H1 (cell line): ENCODE results near the gene SLC17A3. TPM values are rescaled to one million over a fixed set of nuclear protein-coding genes. Genes with fewer than 3 reads are reported as not detected.

Experiments
- CTCF ChIA-PET: fragments of 300-600 bp; sonication (Branson Sonifier 250); formaldehyde crosslinking; loops from one replicate; lab custom pipeline; 2021; ENCODE audit not compliant: partially characterized antibody; lab: Charles Lee
- POLR2A ChIA-PET: fragments of 300-600 bp; sonication (Branson Sonifier 250); formaldehyde crosslinking; loops from one replicate; lab custom pipeline; 2021; ENCODE audit warnings: inconsistent platforms; ENCODE audit not compliant: partially characterized antibody; lab: Charles Lee
- DNase-seq, 2 experiments: peaks; one replicate each; pipeline versions ENCODE4 v3.0.0 to v3.0.0-alpha.2; 2010 to 2022; ENCODE audit warnings: low spot score in 2 of 2, low read depth in 1 of 2, mixed read lengths in 1 of 2
- FAIRE-seq: peaks from 2 replicates; lab custom pipeline; 2011; peaks lifted over from hg19 to GRCh38; lab: Jason Lieb, UNC
- H2AFZ ChIP-seq: 2 replicates; pipeline ENCODE4 v1.8.1; 2012; ENCODE audit warnings: low read length, inconsistent platforms
- H2AK5ac ChIP-seq: 2 replicates; pipeline ENCODE4 v1.6.1; 2013; ENCODE audit warnings: low read depth, low read length
- H2BK120ac ChIP-seq: replicated peaks from 2 replicates; pipeline ENCODE3; 2013; ENCODE audit warnings: low read depth, low read length, inconsistent platforms
- H2BK12ac ChIP-seq: 2 replicates; pipeline ENCODE4 v1.6.1; 2013; ENCODE audit warnings: low read depth, low read length
- H2BK15ac ChIP-seq: 2 replicates; pipeline ENCODE4 v1.6.1; 2013; ENCODE audit warnings: low read length
- H2BK20ac ChIP-seq: 2 replicates; pipeline ENCODE4 v1.6.1; 2013; ENCODE audit warnings: low read length
- H2BK5ac ChIP-seq: 2 replicates; pipeline ENCODE4 v1.6.1; 2013; ENCODE audit warnings: low read depth, low read length
- H3K14ac ChIP-seq: 2 replicates; pipeline ENCODE4 v1.6.1; 2013; ENCODE audit warnings: inconsistent platforms; ENCODE audit not compliant: insufficient read length
- H3K18ac ChIP-seq: 2 replicates; pipeline ENCODE4 v1.6.1; 2013; ENCODE audit warnings: low read length; ENCODE audit errors: extremely low read depth
- H3K23ac ChIP-seq: 2 replicates; pipeline ENCODE4 v1.6.1; 2013; ENCODE audit warnings: inconsistent platforms; ENCODE audit not compliant: insufficient read length
- H3K23me2 ChIP-seq: 2 replicates; pipeline ENCODE4 v1.6.1; 2013; ENCODE audit warnings: low read depth, low read length
- H3K27ac ChIP-seq: 2 replicates; pipeline ENCODE4 v1.6.1; 2011; ENCODE audit warnings: low read depth, low read length, inconsistent platforms
- H3K27me3 ChIP-seq, 4 experiments: replicated peaks in 1 of 4; 1 replicate in 1 of 4; 2 replicates in 3 of 4; pipeline versions ENCODE4 v1.6.1 to v1.8.1; 2011 to 2013; ENCODE audit warnings: low read length in 3 of 4, mild to moderate bottlenecking in 3 of 4, inconsistent platforms in 2 of 4, mixed read lengths in 2 of 4, moderate library complexity in 1 of 4; ENCODE audit not compliant: control insufficient read depth in 3 of 4, insufficient read depth in 3 of 4; ENCODE audit errors: extremely low read depth in 1 of 4
- H3K36me3 ChIP-seq, 4 experiments: 2 replicates each; pipeline versions ENCODE4 v1.6.1 to v1.8.1; 2011 to 2013; ENCODE audit warnings: mild to moderate bottlenecking in 4 of 4, low read length in 3 of 4, moderate library complexity in 2 of 4, control low read depth in 1 of 4, inconsistent platforms in 1 of 4; ENCODE audit not compliant: insufficient read depth in 4 of 4, control insufficient read depth in 2 of 4
- H3K4ac ChIP-seq: replicated peaks from 2 replicates; pipeline ENCODE3; 2013; ENCODE audit warnings: low read length, low read depth, mixed read lengths, inconsistent platforms; ENCODE audit not compliant: insufficient read length
- H3K4me1 ChIP-seq, 4 experiments: replicated peaks in 1 of 4; 1 replicate in 1 of 4; 2 replicates in 3 of 4; pipeline versions ENCODE4 v1.6.1 to v1.8.1; 2011 to 2013; ENCODE audit warnings: low read length in 3 of 4, inconsistent platforms in 2 of 4, mixed read lengths in 1 of 4; ENCODE audit not compliant: insufficient read depth in 4 of 4, control insufficient read depth in 3 of 4
- H3K4me2 ChIP-seq, 2 experiments: 2 replicates each; pipeline versions ENCODE4 v1.6.1 to v1.8.1; 2011 to 2013; ENCODE audit warnings: low read depth in 2 of 2, low read length in 2 of 2, control low read depth in 1 of 2, inconsistent platforms in 1 of 2, mild to moderate bottlenecking in 1 of 2; ENCODE audit not compliant: insufficient read depth in 1 of 2
- H3K4me3 ChIP-seq, 4 experiments: fragments of 200-600, 300-600 bp in 1 of 4; sonication (generic), shearing (Covaris generic), sonication (Bioruptor Twin) in 1 of 4; 2 replicates each; pipeline versions ENCODE4 v1.5.1 to v1.8.1; 2011 to 2016; ENCODE audit warnings: low read length in 4 of 4, low read depth in 3 of 4, control low read depth in 2 of 4, inconsistent platforms in 2 of 4, mild to moderate bottlenecking in 2 of 4, mixed read lengths in 1 of 4, moderate library complexity in 1 of 4; ENCODE audit not compliant: insufficient read depth in 2 of 4; ENCODE audit errors: extremely low read depth in 1 of 4
- H3K56ac ChIP-seq: replicated peaks from 2 replicates; pipeline ENCODE3; 2013; ENCODE audit warnings: low read depth, mild to moderate bottlenecking, mixed read lengths, low read length, inconsistent platforms; ENCODE audit not compliant: insufficient read length
- H3K79me1 ChIP-seq: 2 replicates; pipeline ENCODE4 v1.6.1; 2013; ENCODE audit warnings: low read depth, low read length, control low read depth
- H3K79me2 ChIP-seq, 2 experiments: 2 replicates each; pipeline versions ENCODE4 v1.6.1 to v1.8.1; 2012 to 2013; ENCODE audit warnings: low read length in 2 of 2, mild to moderate bottlenecking in 2 of 2, inconsistent platforms in 1 of 2; ENCODE audit not compliant: insufficient read depth in 2 of 2, control insufficient read depth in 1 of 2
- H3K9ac ChIP-seq, 4 experiments: replicated peaks in 1 of 4; 1 replicate in 1 of 4; 2 replicates in 3 of 4; pipeline versions ENCODE4 v1.6.1 to v1.8.1; 2011 to 2013; ENCODE audit warnings: low read depth in 3 of 4, low read length in 3 of 4, control low read depth in 2 of 4, mild to moderate bottlenecking in 2 of 4, moderate library complexity in 2 of 4, inconsistent platforms in 1 of 4; ENCODE audit errors: extremely low read depth in 1 of 4
- H3K9me3 ChIP-seq, 2 experiments: 2 replicates each; pipeline versions ENCODE4 v1.6.1 to v1.8.1; 2012 to 2013; ENCODE audit warnings: mild to moderate bottlenecking in 2 of 2, moderate library complexity in 2 of 2, control low read depth in 1 of 2, inconsistent platforms in 1 of 2, low read depth in 1 of 2, low read length in 1 of 2, mixed read lengths in 1 of 2; ENCODE audit not compliant: insufficient read depth in 2 of 2
- H4K20me1 ChIP-seq, 2 experiments: replicated peaks in 1 of 2; 2 replicates each; pipeline versions ENCODE3 to v1.8.1; 2011 to 2013; ENCODE audit warnings: inconsistent platforms in 2 of 2, low read length in 2 of 2, mild to moderate bottlenecking in 1 of 2; ENCODE audit not compliant: insufficient read depth in 2 of 2, control insufficient read depth in 1 of 2
- H4K5ac ChIP-seq: 2 replicates; pipeline ENCODE4 v1.6.1; 2013; ENCODE audit warnings: low read length, low read depth, mixed read lengths, inconsistent platforms; ENCODE audit not compliant: insufficient read length
- H4K8ac ChIP-seq: 2 replicates; pipeline ENCODE4 v1.8.0; 2013; ENCODE audit warnings: mild to moderate bottlenecking, moderate library complexity, low read length, inconsistent platforms; ENCODE audit not compliant: insufficient read depth; ENCODE audit errors: extremely low read depth
- H4K91ac ChIP-seq: replicated peaks from 2 replicates; pipeline ENCODE3; 2013; ENCODE audit warnings: low read length, mixed read lengths, inconsistent platforms; ENCODE audit not compliant: insufficient read length
- BCL11A ChIP-seq, 2 experiments: IDR thresholded peaks; one replicate each; pipeline ENCODE4 v1.6.1; 2011; ENCODE audit warnings: low read depth in 2 of 2, low read length in 2 of 2, mild to moderate bottlenecking in 2 of 2
- FOSL1 ChIP-seq: IDR thresholded peaks from 2 replicates; pipeline ENCODE4 v1.6.1; 2011; ENCODE audit warnings: mild to moderate bottlenecking, low read depth, low read length, moderate library complexity; ENCODE audit not compliant: insufficient read depth
- HDAC2 ChIP-seq, 2 experiments: fragments of 300-600 bp in 1 of 2; sonication (generic) in 1 of 2; IDR thresholded peaks; 2 replicates each; pipeline ENCODE4 v1.6.1; 2011 to 2012; ENCODE audit warnings: low read depth in 2 of 2, low read length in 2 of 2, mild to moderate bottlenecking in 2 of 2, moderate library complexity in 2 of 2, borderline replicate concordance in 1 of 2, inconsistent platforms in 1 of 2
- JUND ChIP-seq: IDR thresholded peaks from 2 replicates; pipeline ENCODE4 v1.6.1; 2011; ENCODE audit warnings: mild to moderate bottlenecking, improper control_type of control experiment, low read length
- KDM4A ChIP-seq: IDR thresholded peaks from one replicate; pipeline ENCODE4 v1.7.1; 2012; ENCODE audit warnings: low read depth, mild to moderate bottlenecking, moderate library complexity, low read length, inconsistent platforms; ENCODE audit not compliant: severe bottlenecking
- POLR2AphosphoS5 ChIP-seq: IDR thresholded peaks from 2 replicates; pipeline ENCODE4 v1.6.1; 2011; ENCODE audit warnings: low read depth, low read length
- RAD21 ChIP-seq, 2 experiments: IDR thresholded peaks in 1 of 2; conservative IDR thresholded peaks in 1 of 2; 2 replicates each; pipeline ENCODE4 v1.6.1; 2011; ENCODE audit warnings: low read depth in 2 of 2, low read length in 2 of 2, improper control_type of control experiment in 1 of 2, inconsistent platforms in 1 of 2, mild to moderate bottlenecking in 1 of 2, moderate library complexity in 1 of 2
- RNF2 ChIP-seq: fragments of 200-900, 300-1000 bp; sonication (generic); IDR thresholded peaks from 2 replicates; pipeline ENCODE4 v1.7.1; 2016; ENCODE audit warnings: borderline replicate concordance, low read depth, mild to moderate bottlenecking, antibody characterized with exemption, low read length; ENCODE audit not compliant: poor library complexity, severe bottlenecking; ENCODE audit errors: missing control alignments
- SIX5 ChIP-seq: IDR thresholded peaks from 2 replicates; pipeline ENCODE4 v1.6.1; 2011; ENCODE audit warnings: mild to moderate bottlenecking, low read depth, low read length
- SP1 ChIP-seq: IDR thresholded peaks from 2 replicates; pipeline ENCODE4 v1.6.1; 2011; ENCODE audit warnings: low read depth, low read length
- SP4 ChIP-seq: IDR thresholded peaks from 2 replicates; pipeline ENCODE4 v1.6.1; 2012; ENCODE audit warnings: low read length, inconsistent platforms
- TCF12 ChIP-seq: IDR thresholded peaks from 2 replicates; pipeline ENCODE4 v1.6.1; 2011; ENCODE audit warnings: low read depth, mild to moderate bottlenecking, low read length
- TEAD4 ChIP-seq: IDR thresholded peaks from 2 replicates; pipeline ENCODE4 v1.6.1; 2012; ENCODE audit warnings: low read depth, low read length, inconsistent platforms, mixed read lengths
- WGBS, 2 experiments: shearing (Covaris generic) in 1 of 2; methylation state at CpG; one replicate each; pipeline versions ENCODE4 v1.1.6 to v1.1.7; 2013 to 2015; ENCODE audit warnings: low lambda C conversion rate in 2 of 2, mixed read lengths in 2 of 2, inconsistent platforms in 1 of 2, low coverage in 1 of 2, missing lambda C conversion rate in 1 of 2; ENCODE audit not compliant: insufficient replicate concordance in 2 of 2, insufficient coverage in 1 of 2, insufficient read length in 1 of 2; ENCODE audit errors: extremely low coverage in 1 of 2, missing lambda C conversion rate in 1 of 2; 5-methylcytosine and 5-hydroxymethylcytosine counted together
- polyA plus RNA-seq, 7 experiments: library from polyadenylated mRNA; depleted of rRNA in 3 of 7; stranded (reverse) in 5 of 7; unstranded in 2 of 7; fragments of >200 nt in 5 of 7; fragments of 200-250 nt in 2 of 7; gene quantifications; 1 replicate in 5 of 7; 2 replicates in 1 of 7; 4 replicates in 1 of 7; pipeline versions ENCODE4 v1.2.1 to v1.2.3, GENCODE V29; 2011 to 2013; ENCODE audit warnings: missing spikeins in 2 of 7, mixed read lengths in 2 of 7
- total RNA-seq: library from RNA; stranded (reverse); fragmentation: NEBNext Ultra II Directional; extraction: Animal tissue kit (Norgen Biotek cat#: 25700); gene quantifications from 2 replicates; pipeline ENCODE4 v1.2.1, GENCODE V29; 2021

The SLC17A3 gene
- total and polyA plus RNA-seq, 2 of the 8 experiments (the other 6 are each of a cell fraction or from before 2014, with no cell fraction given): not detected

- Histone ChIP-seq H4K20me1 (no peaks in the 10 kb centered on the region), H3K18ac (no peak overlapping the region), H3K4me3 (peak overlapping the region in 1 of 4 experiments; percentile 17; a peak in 1 of 8 replicates), H3K9me3 (no peaks in the 10 kb centered on the region), H3K79me1 (no peaks in the 10 kb centered on the region), H3K23ac (no peak overlapping the region), H3K36me3 (no peaks in the 10 kb centered on the region), H2BK5ac (no peak overlapping the region), H3K23me2 (no peaks in the 10 kb centered on the region), H2AK5ac (no peak overlapping the region), H3K9ac (no peak overlapping the region), H3K14ac (no peak overlapping the region), H3K27me3 (no peaks in the 10 kb centered on the region), H3K27ac (no peak overlapping the region), H3K4me2 (peak overlapping the region; percentile 5 to 20; a peak in 1 of 4 replicates), H4K8ac (no peak overlapping the region), H3K4me1 (peaks cover 0 to 14% (median 11%) of the 10 kb centered on the region in 4 experiments; a peak in 4 of 7 replicates), H2BK20ac (no peak overlapping the region), H2BK15ac (no peak overlapping the region), H2AFZ (no peak overlapping the region), H3K79me2 (no peaks in the 10 kb centered on the region), H2BK12ac (no peak overlapping the region; the same call in 1 of the 2 replicates), H4K5ac (no peak overlapping the region), H2BK120ac (no peak overlapping the region), H3K56ac (peak overlapping the region; percentile 77), H4K91ac (no peak overlapping the region), H3K4ac (no peak overlapping the region)
- DNase-seq (no peak), FAIRE-seq (peak; percentile 42)
- POLR2A ChIA-PET: interaction anchor here (1.1 to 2.8 kb wide), 3 partner anchors 11 to 134 kb away, joined by 3 to 6 read pairs (median 3); a partner anchor contains a TSS
- WGBS, 2 experiments: 80% methylated on average over 2 of the region's 2 CpGs; no CpG with 5 or more reads in 1 of the 2 experiments
- CTCF ChIA-PET: interaction anchor here (0.6 to 1.8 kb wide), 12 partner anchors 10 to 578 kb away, joined by 3 to 7 read pairs (median 4); partner anchors contain the start of gene TRIM38
- TF ChIP-seq TCF12 (no peak), SIX5 (no peak), SP4 (no peak), POLR2AphosphoS5 (no peak), HDAC2 (IDR thresholded peaks at IDR 0.05; ENCODE audit: borderline replicate concordance in 1 of 2, low read depth in 2 of 2, low read length in 2 of 2) (no peak), BCL11A (IDR thresholded peaks at IDR 0.05; ENCODE audit: low read depth in 2 of 2, low read length in 2 of 2) (peak in 1 of 2 experiments; percentile 9), FOSL1 (no peak), RAD21 (IDR thresholded peaks at IDR 0.05 in 1 of 2, conservative IDR thresholded peaks at IDR 0.05 in 1 of 2; ENCODE audit: low read depth in 2 of 2, low read length in 2 of 2) (no peak), RNF2 (no peak), TEAD4 (peak; percentile 82), JUND (no peak), SP1 (0 out of 2 replicates have a peak, but pooled peaks have one; percentile 52), KDM4A (no peak)
These were observed 25.1 kb upstream of the SLC17A3 start for GRCh38 chr6:25899123-25899522.
